Endometrium (tissue), 2 donors: ENCODE data around the gene ZSCAN18.

ENCODE experiments used
- FAIRE-seq: peaks from 2 replicates; lab custom pipeline; 2012; peaks lifted over from hg19 to GRCh38; lab: Jason Lieb, UNC
- donor health status: control.
- donor health status: control.

The ZSCAN18 gene

GRCh38 chr19:58044391-58044790, 53.6 kb downstream of the ZSCAN18 start:
- FAIRE-seq: no peak

- no peak for FAIRE-seq
Measured at GRCh38 chr19:58042495-58043340, 55.3 kb downstream of the ZSCAN18 start.

GRCh38 chr19:58040751-58041525, 57.1 kb downstream of the ZSCAN18 start:
- no peak for FAIRE-seq

GRCh38 chr19:58038688-58039204, 59.3 kb downstream of the ZSCAN18 start:
- no peak for FAIRE-seq

GRCh38 chr19:58037927-58038687, 59.9 kb downstream of the ZSCAN18 start:
- no peak for FAIRE-seq

GRCh38 chr19:58035863-58036262, 62.2 kb downstream of the ZSCAN18 start:
- no peak for FAIRE-seq

- no peak for FAIRE-seq
Measured at GRCh38 chr19:58034477-58034793, 63.6 kb downstream of the ZSCAN18 start.
